HG03460 (cell line): Measurements from ENCODE around the gene RAPH1.
"Not testable (repeated sequence)": the region's sequence is repeated elsewhere in the genome, so short reads cannot be mapped to it uniquely, and the experiment has no call there.

Experiments used
- ATAC-seq: cut with Tn5 transposase; IDR thresholded peaks from one replicate; pipeline ENCODE4 v1.9.1; 2021; ENCODE audit not compliant: unreplicated experiment

Gene RAPH1

GRCh38 chr2:203436496-203436895 lies 98.6 kb downstream of the RAPH1 start:
- no peak for ATAC-seq

- no peak for ATAC-seq
These were observed 102.3 kb downstream of the RAPH1 start for GRCh38 chr2:203432811-203433210.

- ATAC-seq = no peak
These were observed 103.5 kb downstream of the RAPH1 start for GRCh38 chr2:203431391-203432185.

- ATAC-seq = not testable (repeated sequence)
These were observed 105.5 kb downstream of the RAPH1 start for GRCh38 chr2:203429643-203430042.

- ATAC-seq = no peak
These were observed 108.0 kb downstream of the RAPH1 start for GRCh38 chr2:203427061-203427460.

- no peak for ATAC-seq
These were observed 116.8 kb downstream of the RAPH1 start for GRCh38 chr2:203418271-203418670.

- ATAC-seq = no peak
These were observed 121.3 kb downstream of the RAPH1 start for GRCh38 chr2:203413796-203414195.

GRCh38 chr2:203412546-203413331 lies 122.4 kb downstream of the RAPH1 start:
- ATAC-seq = peak; percentile 60

GRCh38 chr2:203407496-203407895 lies 127.6 kb downstream of the RAPH1 start:
- no peak for ATAC-seq

- no peak for ATAC-seq
These were observed 130.1 kb downstream of the RAPH1 start for GRCh38 chr2:203404996-203405395.

GRCh38 chr2:203400805-203401585 lies 134.1 kb downstream of the RAPH1 start:
- no peak for ATAC-seq

GRCh38 chr2:203399031-203399430 lies 136.1 kb downstream of the RAPH1 start:
- ATAC-seq = no peak

GRCh38 chr2:203396667-203397066 lies 138.4 kb downstream of the RAPH1 start:
- no peak for ATAC-seq

- ATAC-seq = no peak
These were observed 139.2 kb downstream of the RAPH1 start for GRCh38 chr2:203395858-203396257.

- no peak for ATAC-seq
These were observed 140.4 kb downstream of the RAPH1 start for GRCh38 chr2:203394519-203395227.

GRCh38 chr2:203388153-203388552 lies 146.9 kb downstream of the RAPH1 start:
- not testable (repeated sequence) for ATAC-seq

GRCh38 chr2:203383038-203383437 lies 152.1 kb downstream of the RAPH1 start:
- ATAC-seq = no peak

GRCh38 chr2:203379156-203379555 lies 155.9 kb downstream of the RAPH1 start:
- no peak for ATAC-seq

- ATAC-seq = no peak
These were observed 158.9 kb downstream of the RAPH1 start for GRCh38 chr2:203376173-203376572.

- ATAC-seq = not testable (repeated sequence)
These were observed 162.4 kb downstream of the RAPH1 start for GRCh38 chr2:203372706-203373105.
